Measurements from ENCODE around the gene CCDC174.

CCDC174 gene

GRCh38 chr3:14623569-14624051, 28.0 kb upstream of the CCDC174 start:
- DNase-seq (ENCODE audit: low read depth), result no peak
- TF ChIP-seq CTCF (IDR thresholded peaks at IDR 0.05; ENCODE audit: low read depth, low read length, missing control alignments), result no peak
- H3K4me3 ChIP-seq (ENCODE audit: low read depth, low read length), result no peak overlapping the region
- in situ Hi-C loops (cut with HindIII; ENCODE audit: low sequenced_read_pairs), result no loop called here

GRCh38 chr3:14624498-14624897, 27.1 kb upstream of the CCDC174 start:
- DNase-seq (ENCODE audit: low read depth), result no peak
- no peak overlapping the region for H3K4me3 ChIP-seq (ENCODE audit: low read depth, low read length)
- in situ Hi-C loops (cut with HindIII; ENCODE audit: low sequenced_read_pairs), result no loop called here
- TF ChIP-seq CTCF (IDR thresholded peaks at IDR 0.05; ENCODE audit: low read depth, low read length, missing control alignments), result no peak

GRCh38 chr3:14625443-14625842, 26.1 kb upstream of the CCDC174 start:
- no peak for DNase-seq (ENCODE audit: low read depth)
- TF ChIP-seq CTCF (IDR thresholded peaks at IDR 0.05; ENCODE audit: low read depth, low read length, missing control alignments), result no peak
- in situ Hi-C loops (cut with HindIII; ENCODE audit: low sequenced_read_pairs), result no loop called here
- no peak overlapping the region for H3K4me3 ChIP-seq (ENCODE audit: low read depth, low read length)

- in situ Hi-C loops (cut with HindIII; ENCODE audit: low sequenced_read_pairs), result no loop called here
- TF ChIP-seq CTCF (IDR thresholded peaks at IDR 0.05; ENCODE audit: low read depth, low read length, missing control alignments), result no peak
Observed at GRCh38 chr3:14627815-14628214, 23.7 kb upstream of the CCDC174 start.

GRCh38 chr3:14628406-14628805, 23.2 kb upstream of the CCDC174 start:
- in situ Hi-C loops (cut with HindIII; ENCODE audit: low sequenced_read_pairs), result no loop called here
- TF ChIP-seq CTCF (IDR thresholded peaks at IDR 0.05; ENCODE audit: low read depth, low read length, missing control alignments), result no peak
- DNase-seq (ENCODE audit: low read depth), result no peak
- H3K4me3 ChIP-seq (ENCODE audit: low read depth, low read length), result no peak overlapping the region

More at GRCh38 chr3:14627815-14628214, 23.7 kb upstream of the CCDC174 start:
- no peak overlapping the region for H3K4me3 ChIP-seq (ENCODE audit: low read depth, low read length)
- no peak for DNase-seq (ENCODE audit: low read depth)

GRCh38 chr3:14630404-14631100, 21.0 kb upstream of the CCDC174 start:
- in situ Hi-C loops (cut with HindIII; ENCODE audit: low sequenced_read_pairs), result no loop called here
- H3K4me3 ChIP-seq (ENCODE audit: low read depth, low read length), result no peak overlapping the region
- no peak for DNase-seq (ENCODE audit: low read depth)
- TF ChIP-seq CTCF (IDR thresholded peaks at IDR 0.05; ENCODE audit: low read depth, low read length, missing control alignments), result no peak

Measured in astrocyte of the cerebellum (primary cell).